ENCODE results near the gene PRKG1. TPM values are rescaled to one million over a fixed set of nuclear protein-coding genes. Genes with fewer than 3 reads are reported as not detected.

PRKG1 gene
- total and polyA plus RNA-seq, 2 experiments from 2014 or later, result 18.2 to 21.1 TPM

DNA sequence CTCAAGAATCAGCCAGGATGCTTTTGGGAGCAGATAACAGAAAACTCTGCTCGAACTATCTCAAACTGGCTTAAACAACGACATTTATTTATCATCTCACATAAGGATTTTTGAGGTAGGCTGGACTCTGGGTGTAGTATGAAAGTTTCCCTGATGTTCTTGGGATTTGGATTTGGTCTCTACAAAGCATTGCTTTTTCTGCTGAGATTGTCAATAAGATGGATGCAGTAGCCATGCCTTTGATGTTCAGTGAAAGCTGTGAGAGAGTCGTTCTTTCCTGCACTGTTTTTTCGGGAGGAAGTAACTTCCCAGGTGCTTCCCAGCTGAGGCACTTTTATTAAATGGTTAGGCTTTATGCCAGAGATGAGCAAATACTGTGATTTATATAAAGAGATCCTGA, 181.1 kb downstream of the PRKG1 start (continued):
- TF ChIP-seq, protein P1, sequence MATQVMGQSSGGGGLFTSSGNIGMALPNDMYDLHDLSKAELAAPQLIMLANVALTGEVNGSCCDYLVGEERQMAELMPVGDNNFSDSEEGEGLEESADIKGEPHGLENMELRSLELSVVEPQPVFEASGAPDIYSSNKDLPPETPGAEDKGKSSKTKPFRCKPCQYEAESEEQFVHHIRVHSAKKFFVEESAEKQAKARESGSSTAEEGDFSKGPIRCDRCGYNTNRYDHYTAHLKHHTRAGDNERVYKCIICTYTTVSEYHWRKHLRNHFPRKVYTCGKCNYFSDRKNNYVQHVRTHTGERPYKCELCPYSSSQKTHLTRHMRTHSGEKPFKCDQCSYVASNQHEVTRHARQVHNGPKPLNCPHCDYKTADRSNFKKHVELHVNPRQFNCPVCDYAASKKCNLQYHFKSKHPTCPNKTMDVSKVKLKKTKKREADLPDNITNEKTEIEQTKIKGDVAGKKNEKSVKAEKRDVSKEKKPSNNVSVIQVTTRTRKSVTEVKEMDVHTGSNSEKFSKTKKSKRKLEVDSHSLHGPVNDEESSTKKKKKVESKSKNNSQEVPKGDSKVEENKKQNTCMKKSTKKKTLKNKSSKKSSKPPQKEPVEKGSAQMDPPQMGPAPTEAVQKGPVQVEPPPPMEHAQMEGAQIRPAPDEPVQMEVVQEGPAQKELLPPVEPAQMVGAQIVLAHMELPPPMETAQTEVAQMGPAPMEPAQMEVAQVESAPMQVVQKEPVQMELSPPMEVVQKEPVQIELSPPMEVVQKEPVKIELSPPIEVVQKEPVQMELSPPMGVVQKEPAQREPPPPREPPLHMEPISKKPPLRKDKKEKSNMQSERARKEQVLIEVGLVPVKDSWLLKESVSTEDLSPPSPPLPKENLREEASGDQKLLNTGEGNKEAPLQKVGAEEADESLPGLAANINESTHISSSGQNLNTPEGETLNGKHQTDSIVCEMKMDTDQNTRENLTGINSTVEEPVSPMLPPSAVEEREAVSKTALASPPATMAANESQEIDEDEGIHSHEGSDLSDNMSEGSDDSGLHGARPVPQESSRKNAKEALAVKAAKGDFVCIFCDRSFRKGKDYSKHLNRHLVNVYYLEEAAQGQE (IDR thresholded peaks at IDR 0.05; ENCODE audit: unreplicated experiment), result no peak
- TF ChIP-seq EZH2phosphoT487 (IDR thresholded peaks at IDR 0.05; ENCODE audit: unreplicated experiment), result no peak
- no peak for TF ChIP-seq ZNF114 (CRISPR knock-in tag; IDR thresholded peaks at IDR 0.05)
- TF ChIP-seq EZH2 (IDR thresholded peaks at IDR 0.05; ENCODE audit: low read depth, unreplicated experiment), result no peak
- no peak for TF ChIP-seq ZNF331 (CRISPR knock-in tag; IDR thresholded peaks at IDR 0.05; ENCODE audit: low read depth)

DNA sequence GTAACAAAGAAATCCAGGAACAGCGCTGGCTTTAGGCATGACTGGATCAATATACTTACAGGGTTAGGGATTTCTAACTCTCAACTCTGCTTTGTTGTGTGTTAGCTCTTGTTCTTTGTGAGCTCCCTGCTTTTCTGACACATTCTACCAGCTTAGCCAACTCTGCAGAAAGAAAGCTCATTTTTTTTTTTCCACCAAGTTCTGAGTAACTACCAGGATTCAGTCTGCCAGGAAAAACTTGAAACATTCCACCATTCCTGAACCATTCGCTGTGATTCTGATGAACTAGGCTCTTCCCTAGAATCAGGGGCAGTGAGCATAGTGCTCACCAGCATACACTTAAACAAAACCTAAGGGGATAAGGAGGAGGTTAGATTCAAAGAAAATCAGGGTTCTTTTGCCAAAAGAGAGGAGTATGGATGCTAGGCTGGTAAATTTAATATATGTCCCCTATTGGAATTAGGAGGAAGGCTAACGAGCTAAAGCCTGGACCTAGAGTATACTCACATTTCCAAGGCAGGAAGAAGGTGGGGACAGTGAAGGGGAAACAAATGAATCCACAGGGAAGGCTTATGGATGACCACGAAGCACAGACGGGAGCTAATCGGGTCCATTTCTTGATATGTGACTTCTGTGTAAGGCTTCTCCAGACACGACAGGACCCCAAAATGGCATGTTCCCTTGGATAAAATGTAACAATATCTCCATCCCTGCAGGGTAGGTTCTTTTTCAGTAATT, 183.4 kb downstream of the PRKG1 start:
- no peak overlapping the region for H3K4me3 Mint-ChIP-seq
- H3K9me3 Mint-ChIP-seq, result no peaks in the 10 kb centered on the region
- peak overlapping the region; percentile 85 for H3K27ac Mint-ChIP-seq
- Histone ChIP-seq H3K4me3 (no peak overlapping the region), H2AFZ (no peak overlapping the region), H3K36me3 (ENCODE audit: insufficient read depth) (no peaks in the 10 kb centered on the region), H3K4me2 (no peak overlapping the region), H4K20me1 (replicated peaks; ENCODE audit: insufficient read depth) (no peaks in the 10 kb centered on the region), H3K79me2 (replicated peaks; ENCODE audit: insufficient read depth) (no peaks in the 10 kb centered on the region), H3K27ac (ENCODE audit: low read depth) (peak overlapping the region; percentile 40; the same call in 1 of the 2 replicates), H3K4me1 (ENCODE audit: insufficient read depth) (peaks cover 54% of the 10 kb centered on the region), H3F3A (replicated peaks; ENCODE audit: low read depth) (no peaks in the 10 kb centered on the region), H3K27me3 (ENCODE audit: insufficient read depth) (no peaks in the 10 kb centered on the region), H3K9me2 (ENCODE audit: insufficient read depth) (no peaks in the 10 kb centered on the region)
- DNase-seq (ENCODE audit: low spot score) (no peak), ATAC-seq (peak; percentile 61)
- peaks cover 62% of the 10 kb centered on the region for H3K4me1 Mint-ChIP-seq
- H3K36me3 Mint-ChIP-seq (ENCODE audit: low read depth), result no peaks in the 10 kb centered on the region
- TF ChIP-seq CTCF (conservative IDR thresholded peaks at IDR 0.05; ENCODE audit: low read depth in 2 of 2) (no peak), EZH2phosphoT487 (IDR thresholded peaks at IDR 0.05; ENCODE audit: unreplicated experiment) (no peak), POLR2AphosphoS5 (IDR thresholded peaks at IDR 0.05; ENCODE audit: low read depth) (no peak), JUNB (IDR thresholded peaks at IDR 0.05; ENCODE audit: unreplicated experiment) (no peak)
- TF ChIP-seq, protein P1 (IDR thresholded peaks at IDR 0.05; ENCODE audit: unreplicated experiment), result no peak
- peaks cover 2% of the 10 kb centered on the region for H3K27me3 Mint-ChIP-seq (ENCODE audit: insufficient read depth, low read depth, poor library complexity)

All from GM23338 (cell line).